Activated B cell treated with CpG ODN at 0.5 μM for 24 hours (primary cell): ENCODE results near the gene ZBTB16. TPM values are rescaled to one million over a fixed set of nuclear protein-coding genes. Genes with fewer than 3 reads are reported as not detected.

Experiments
- ATAC-seq: fragments of 200-7000 bp; cut with Tn5 transposase; one replicate; pipeline ENCODE4 v1.10.0; 2021; ENCODE audit warnings: low read depth, mild to moderate bottlenecking, moderate library complexity
- CTCF ChIA-PET: fragments of 350-600 bp; sonication (Branson Sonifier 250); formaldehyde crosslinking; loops from one replicate; lab custom pipeline; 2021; ENCODE audit warnings: antibody characterized with exemption; lab: Charles Lee
- POLR2A ChIA-PET: fragments of 350-600 bp; sonication (Branson Sonifier 250); formaldehyde crosslinking; loops from one replicate; lab custom pipeline; 2021; ENCODE audit warnings: antibody characterized with exemption; lab: Charles Lee
- DNase-seq: peaks from one replicate; pipeline ENCODE4 v3.0.0; 2022
- H3K27ac Mint-ChIP-seq: one replicate; pipeline ENCODE4 v1.8.0; 2020; ENCODE audit warnings: mixed read lengths
- H3K27me3 Mint-ChIP-seq: one replicate; pipeline ENCODE4 v1.8.0; 2021; ENCODE audit warnings: mixed read lengths
- H3K36me3 Mint-ChIP-seq: one replicate; pipeline ENCODE4 v1.8.0; 2021; ENCODE audit warnings: low read depth, mixed read lengths
- H3K4me1 Mint-ChIP-seq: one replicate; pipeline ENCODE4 v1.8.0; 2021; ENCODE audit warnings: mixed read lengths
- H3K4me3 Mint-ChIP-seq: one replicate; pipeline ENCODE4 v1.8.0; 2020; ENCODE audit warnings: mild to moderate bottlenecking, mixed read lengths
- H3K9me3 Mint-ChIP-seq: one replicate; pipeline ENCODE4 v1.8.0; 2020; ENCODE audit warnings: mixed read lengths
- CTCF ChIP-seq: fragments of 200-600 bp; IDR thresholded peaks from one replicate; pipeline ENCODE4 v1.8.0; 2022; ENCODE audit warnings: antibody characterized with exemption, mild to moderate bottlenecking
- intact Hi-C: fragments of 100-400 bp; cut with micrococcal nuclease; formaldehyde crosslinking; loops from one replicate; pipeline ENCODE4 v1.15.1; 2024
- total RNA-seq: library from RNA; stranded (reverse); gene quantifications from 2 replicates; pipeline ENCODE4 v1.2.3, GENCODE V29; 2022

ZBTB16 gene
- total RNA-seq, 1 donor from 2014 or later: 2.5 TPM

- Mint-ChIP-seq H3K9me3 (no peaks in the 10 kb centered on the region), H3K27me3 (no peaks in the 10 kb centered on the region), H3K36me3 (no peaks in the 10 kb centered on the region), H3K4me3 (no peak overlapping the region), H3K4me1 (peaks cover 61% of the 10 kb centered on the region), H3K27ac (peak overlapping the region; percentile 0)
- no peak for ATAC-seq
- ChIA-PET CTCF (interaction anchor here (1.4 to 1.9 kb wide), 2 partner anchors 12 to 85 kb away, joined by 3 to 7 read pairs; no protein-coding TSS in a partner anchor), POLR2A (no interaction called here)
- intact Hi-C loops: no loop called here
- TF ChIP-seq CTCF: no peak
- DNase-seq: no peak
These were observed 116.2 kb downstream of the ZBTB16 start for GRCh38 chr11:114175706-114176105.

GRCh38 chr11:114176321-114176720, 116.8 kb downstream of the ZBTB16 start:
- ChIA-PET POLR2A (no interaction called here), CTCF (interaction anchor here (1.9 kb wide), 1 partner anchor 85 kb away, joined by 7 read pairs; no protein-coding TSS in a partner anchor)
- ATAC-seq (no peak), DNase-seq (no peak)
- Mint-ChIP-seq H3K9me3 (no peaks in the 10 kb centered on the region), H3K36me3 (no peaks in the 10 kb centered on the region), H3K27me3 (no peaks in the 10 kb centered on the region), H3K27ac (no peak overlapping the region), H3K4me3 (no peak overlapping the region), H3K4me1 (peaks cover 61% of the 10 kb centered on the region)
- intact Hi-C loops: no loop called here
- TF ChIP-seq CTCF: no peak

- peaks cover 60% of the 10 kb centered on the region for H3K4me1 Mint-ChIP-seq
- intact Hi-C loops: no loop called here
These were observed 119.1 kb downstream of the ZBTB16 start for GRCh38 chr11:114178656-114179055.

GRCh38 chr11:114179234-114179941, 119.9 kb downstream of the ZBTB16 start:
- peaks cover 61% of the 10 kb centered on the region for H3K4me1 Mint-ChIP-seq
- H3K9me3 Mint-ChIP-seq: no peaks in the 10 kb centered on the region
- intact Hi-C loops: no loop called here
- CTCF ChIA-PET: interaction anchor here (1.4 to 3.8 kb wide), 8 partner anchors 13 to 373 kb away, joined by 3 to 16 read pairs (median 8); no protein-coding TSS in a partner anchor
- ATAC-seq: no peak
- POLR2A ChIA-PET: interaction anchor here (0.6 to 1.7 kb wide), 2 partner anchors 8 to 41 kb away, joined by 4 read pairs; no protein-coding TSS in a partner anchor
- H3K36me3 Mint-ChIP-seq: no peaks in the 10 kb centered on the region
- H3K27me3 Mint-ChIP-seq: no peaks in the 10 kb centered on the region
- H3K27ac Mint-ChIP-seq: peak overlapping the region; percentile 69
- DNase-seq: no peak
- H3K4me3 Mint-ChIP-seq: peak overlapping the region; percentile 8
- TF ChIP-seq CTCF: no peak

More at GRCh38 chr11:114178656-114179055, 119.1 kb downstream of the ZBTB16 start:
- POLR2A ChIA-PET: interaction anchor here (0.6 to 1.7 kb wide), 2 partner anchors 9 to 41 kb away, joined by 4 read pairs; no protein-coding TSS in a partner anchor
- CTCF ChIA-PET: interaction anchor here (1.4 to 3.8 kb wide), 4 partner anchors 18 to 283 kb away, joined by 3 to 16 read pairs (median 7); no protein-coding TSS in a partner anchor
- peak overlapping the region; percentile 69 for H3K27ac Mint-ChIP-seq
- ATAC-seq (no peak), DNase-seq (no peak)
- H3K36me3 Mint-ChIP-seq: no peaks in the 10 kb centered on the region
- no peak overlapping the region for H3K4me3 Mint-ChIP-seq
- no peaks in the 10 kb centered on the region for H3K27me3 Mint-ChIP-seq
- TF ChIP-seq CTCF: no peak
- H3K9me3 Mint-ChIP-seq: no peaks in the 10 kb centered on the region
